Spleen (tissue), 11 donors: Measurements from ENCODE around the gene TRABD2B. TPM values are rescaled to one million over a fixed set of nuclear protein-coding genes. Genes with fewer than 3 reads are reported as not detected.

ENCODE experiments used
- DNase-seq: peaks from one replicate; pipeline ENCODE4 v3.0.0-alpha.2; 2020
- H3K27ac ChIP-seq, 8 donors: fragments of 200-600 bp; sonication (generic) in 7 of 8; 1 replicate in 4 of 8; 2 replicates in 4 of 8; pipeline versions ENCODE4 v1.5.0 to v1.8.0; 2016 to 2021; ENCODE audit warnings: inconsistent platforms in 4 of 8, mild to moderate bottlenecking in 4 of 8, moderate library complexity in 1 of 8
- H3K27me3 ChIP-seq, 7 donors: fragments of 200-600 bp; sonication (generic) in 6 of 7; replicated peaks in 1 of 7; 1 replicate in 4 of 7; 2 replicates in 3 of 7; pipeline versions ENCODE4 v1.5.0 to v1.8.0; 2016 to 2021; ENCODE audit warnings: inconsistent platforms in 3 of 7, mild to moderate bottlenecking in 1 of 7
- H3K36me3 ChIP-seq, 6 donors: fragments of 200-600 bp; sonication (generic) in 5 of 6; 1 replicate in 4 of 6; 2 replicates in 2 of 6; pipeline versions ENCODE4 v1.5.0 to v1.8.0; 2016 to 2021; ENCODE audit warnings: inconsistent platforms in 2 of 6
- H3K4me1 ChIP-seq, 6 donors: fragments of 200-600 bp; sonication (generic) in 5 of 6; 1 replicate in 3 of 6; 2 replicates in 3 of 6; pipeline versions ENCODE4 v1.5.0 to v1.8.0; 2016 to 2021; ENCODE audit warnings: inconsistent platforms in 3 of 6
- H3K4me3 ChIP-seq, 8 donors: fragments of 200-600 bp; sonication (generic) in 7 of 8; 1 replicate in 4 of 8; 2 replicates in 4 of 8; pipeline versions ENCODE4 v1.5.0 to v1.8.0; 2016 to 2021; ENCODE audit warnings: inconsistent platforms in 4 of 8, mild to moderate bottlenecking in 4 of 8, moderate library complexity in 2 of 8
- H3K9me3 ChIP-seq, 8 donors: fragments of 200-600 bp; sonication (generic) in 7 of 8; 1 replicate in 4 of 8; 2 replicates in 4 of 8; pipeline versions ENCODE4 v1.5.0 to v1.8.0; 2016 to 2021; ENCODE audit warnings: inconsistent platforms in 4 of 8
- CTCF ChIP-seq, 11 experiments: fragments of 200-600 bp in 7 of 11; fragments of 450-650 bp in 4 of 11; sonication (generic) in 4 of 11; IDR thresholded peaks in 8 of 11; conservative IDR thresholded peaks in 3 of 11; 1 replicate in 7 of 11; 2 replicates in 4 of 11; pipeline versions ENCODE4 v1.4.0 to v1.8.0; 2016 to 2021; ENCODE audit warnings: antibody characterized with exemption in 11 of 11, inconsistent platforms in 4 of 11, mild to moderate bottlenecking in 1 of 11
- POLR2A ChIP-seq, 3 donors: fragments of 450-650 bp; IDR thresholded peaks; one replicate each; pipeline ENCODE4 v1.5.1; 2017; ENCODE audit warnings: antibody characterized with exemption in 3 of 3, mild to moderate bottlenecking in 1 of 3
- POLR2AphosphoS5 ChIP-seq, 3 donors: sonication (generic); formaldehyde crosslinking; IDR thresholded peaks; one replicate each; pipeline ENCODE4 v1.5.1; 2017; ENCODE audit warnings: antibody characterized with exemption in 3 of 3
- WGBS, 5 donors: extraction: QIAGEN DNeasy Blood & Tissue Kit in 3 of 5; methylation state at CpG; one replicate each; pipeline versions ENCODE4 v1.1.5 to v1.1.7; 2013 to 2018; 5-methylcytosine and 5-hydroxymethylcytosine counted together
- intact Hi-C: fragments of 100-400 bp; cut with DNase I; formaldehyde crosslinking; loops from one replicate; pipeline ENCODE4 v1.15.0; 2023; ENCODE audit warnings: low total_unique reads
- polyA plus RNA-seq, 3 donors: library from polyadenylated mRNA; stranded (reverse); fragments of 200-250 nt; gene quantifications; one replicate each; pipeline ENCODE4 v1.2.1, GENCODE V29; 2013
- total RNA-seq, 7 donors: library from RNA; depleted of rRNA in 3 of 7; stranded (reverse); fragments of >200 nt in 3 of 7; fragmentation: NEBNext Ultra II Directional in 4 of 7; extraction: Animal tissue kit (Norgen Biotek cat#: 25700) in 4 of 7; gene quantifications; one replicate each; pipeline versions ENCODE4 v1.1.0 to v1.2.1, GENCODE V29; 2016 to 2021
- donor health status: healthy with polysubstance abuse.
- donor health status: DM: no; HTN: no; CAD: no; lungs with moderate emphysema.
- donor health status: DM: no; HTN: no; CAD: no.
- donor health status: Bipolar disorder and iron deficiency.
- donor health status: healthy.
- donor health status: DM: no; HTN: no; CAD: no.
- donor health status: DM: yes; HTN: yes; CAD: no.

Gene TRABD2B
- total and polyA plus RNA-seq, 10 donors: 0.11 to 3.5 (median 0.64) TPM

DNA sequence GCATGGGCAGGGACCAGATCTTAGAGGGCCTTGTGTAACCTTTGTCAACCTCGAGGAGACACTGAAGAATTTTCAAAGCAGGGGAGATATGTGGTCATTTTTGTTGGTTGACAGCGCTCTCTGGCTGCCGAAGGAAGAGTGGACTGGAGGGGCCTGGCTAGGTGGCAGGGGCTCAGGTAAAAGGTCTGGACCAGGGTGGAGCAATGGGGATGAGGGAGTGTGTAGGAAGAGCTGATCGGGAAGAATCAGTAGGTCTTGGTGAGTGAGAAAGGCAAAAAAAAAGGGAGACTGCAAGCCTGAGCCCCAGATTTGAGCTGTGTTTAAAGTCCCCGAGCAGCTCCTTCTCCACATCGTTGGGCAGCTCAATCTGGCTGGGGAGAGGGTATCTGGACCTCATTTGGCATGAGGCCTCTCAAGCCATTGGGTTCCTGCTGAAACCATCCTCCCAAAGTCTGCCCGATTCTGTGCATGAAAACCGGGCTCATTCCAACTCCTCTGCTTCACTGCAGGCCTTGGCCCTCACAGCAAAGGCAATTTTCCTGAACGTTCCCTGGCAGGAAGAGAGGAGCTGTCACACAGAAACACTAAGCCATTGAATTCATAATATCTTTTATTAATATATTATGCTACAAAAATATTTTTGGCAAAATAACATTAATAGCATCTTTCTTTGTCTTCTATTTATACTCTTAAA, 237.1 kb downstream of the TRABD2B start:
- no peak overlapping the region for H3K27ac ChIP-seq
- H3K4me3 ChIP-seq: no peak overlapping the region
- peaks cover 0 to 52% (median 0%) of the 10 kb centered on the region in 7 donors for H3K27me3 ChIP-seq
- intact Hi-C loops: no loop called here
- H3K36me3 ChIP-seq: no peaks in the 10 kb centered on the region
- DNase-seq: peak; percentile 25
- 81 to 89% (median 83%) methylated on average over 9 of the region's 9 CpGs for WGBS, 5 donors
- H3K9me3 ChIP-seq: no peaks in the 10 kb centered on the region
- TF ChIP-seq POLR2AphosphoS5 (IDR thresholded peaks at IDR 0.05) (no peak), POLR2A (IDR thresholded peaks at IDR 0.05) (no peak), CTCF (IDR thresholded peaks at IDR 0.05 in 8 of 11, conservative IDR thresholded peaks at IDR 0.05 in 3 of 11) (no peak)
- peaks cover 0 to 6% (median 0%) of the 10 kb centered on the region in 6 donors for H3K4me1 ChIP-seq

GRCh38 chr1:47759251-47759935, 237.8 kb downstream of the TRABD2B start:
- DNase-seq: peak; percentile 18
- no peak overlapping the region for H3K27ac ChIP-seq
- no peaks in the 10 kb centered on the region for H3K9me3 ChIP-seq
- intact Hi-C loops: no loop called here
- H3K4me3 ChIP-seq: no peak overlapping the region
- WGBS, 5 donors: 86 to 92% (median 91%) methylated on average over 12 of the region's 12 CpGs
- TF ChIP-seq POLR2AphosphoS5 (IDR thresholded peaks at IDR 0.05) (no peak), POLR2A (IDR thresholded peaks at IDR 0.05) (no peak), CTCF (IDR thresholded peaks at IDR 0.05 in 8 of 11, conservative IDR thresholded peaks at IDR 0.05 in 3 of 11) (no peak)
- peaks cover 0 to 6% (median 0%) of the 10 kb centered on the region in 6 donors for H3K4me1 ChIP-seq
- peaks cover 0 to 50% (median 0%) of the 10 kb centered on the region in 7 donors for H3K27me3 ChIP-seq
- H3K36me3 ChIP-seq: no peaks in the 10 kb centered on the region

DNA sequence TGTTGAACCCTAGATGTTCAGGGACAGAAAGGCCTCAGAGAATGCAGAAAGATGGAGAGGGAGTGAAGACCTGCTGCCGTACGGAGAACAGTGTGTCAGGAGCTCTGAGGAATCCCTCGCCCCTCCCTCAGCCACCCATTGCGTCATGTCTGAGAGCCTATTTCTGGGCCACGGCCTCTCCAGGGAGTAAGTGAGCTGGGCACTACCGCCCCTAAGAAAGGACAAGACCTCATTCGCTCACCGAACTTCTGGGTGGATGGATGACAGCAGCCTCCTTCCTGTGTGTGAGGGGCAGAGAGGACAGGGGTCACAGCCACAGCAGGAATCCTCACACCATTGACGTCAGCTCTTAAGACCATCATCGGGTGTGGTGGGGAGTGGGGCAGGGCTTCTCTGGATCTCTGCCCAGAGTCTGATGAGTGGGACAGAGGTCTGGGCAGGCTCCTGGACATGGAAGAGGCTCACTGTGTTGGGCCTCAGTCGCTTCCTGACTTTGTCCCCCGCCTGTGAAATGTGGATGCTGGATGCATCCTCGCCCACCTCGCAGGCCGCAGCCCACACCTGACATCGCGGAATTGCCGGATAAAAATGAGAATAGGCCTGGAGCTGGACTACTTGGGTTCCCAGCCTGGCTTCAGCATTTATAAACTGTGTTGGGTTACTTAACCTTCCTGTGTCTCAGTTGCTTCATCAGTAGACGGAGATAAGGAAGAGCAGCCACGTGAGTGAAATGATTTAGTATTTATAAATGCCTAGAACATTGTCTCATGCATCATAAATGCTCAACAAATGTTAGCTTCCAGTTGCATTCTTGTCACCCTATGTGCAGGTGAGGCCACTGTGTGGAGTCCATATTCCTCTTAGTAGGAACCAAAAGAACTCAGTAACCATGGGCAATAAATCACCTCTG, 238.6 kb downstream of the TRABD2B start:
- Histone ChIP-seq H3K27me3 (peaks cover 0 to 43% (median 0%) of the 10 kb centered on the region in 7 donors), H3K4me3 (no peak overlapping the region), H3K27ac (no peak overlapping the region), H3K4me1 (peaks cover 0 to 6% (median 0%) of the 10 kb centered on the region in 6 donors), H3K9me3 (no peaks in the 10 kb centered on the region), H3K36me3 (no peaks in the 10 kb centered on the region)
- TF ChIP-seq POLR2AphosphoS5 (IDR thresholded peaks at IDR 0.05) (no peak), POLR2A (IDR thresholded peaks at IDR 0.05) (no peak), CTCF (IDR thresholded peaks at IDR 0.05 in 8 of 11, conservative IDR thresholded peaks at IDR 0.05 in 3 of 11) (no peak)
- intact Hi-C loops: no loop called here
- WGBS, 5 donors: 71 to 84% (median 82%) methylated on average over 18 to 20 of the region's 20 CpGs
- DNase-seq: peak; percentile 35
